Stimulated activated CD4-positive, alpha-beta T cell treated with anti-CD3 and anti-CD28 coated beads, Interleukin-1b, Interleukin-23, amount 100 ng/mL, for 24 hours (primary cell): ENCODE results near the gene ZNF236.

ENCODE experiments used
- DNase-seq, 4 experiments: peaks; one replicate each; pipeline ENCODE4 v3.0.0-alpha.2; 2020; ENCODE audit warnings: low read depth in 4 of 4, low spot score in 1 of 4

The ZNF236 gene

DNA sequence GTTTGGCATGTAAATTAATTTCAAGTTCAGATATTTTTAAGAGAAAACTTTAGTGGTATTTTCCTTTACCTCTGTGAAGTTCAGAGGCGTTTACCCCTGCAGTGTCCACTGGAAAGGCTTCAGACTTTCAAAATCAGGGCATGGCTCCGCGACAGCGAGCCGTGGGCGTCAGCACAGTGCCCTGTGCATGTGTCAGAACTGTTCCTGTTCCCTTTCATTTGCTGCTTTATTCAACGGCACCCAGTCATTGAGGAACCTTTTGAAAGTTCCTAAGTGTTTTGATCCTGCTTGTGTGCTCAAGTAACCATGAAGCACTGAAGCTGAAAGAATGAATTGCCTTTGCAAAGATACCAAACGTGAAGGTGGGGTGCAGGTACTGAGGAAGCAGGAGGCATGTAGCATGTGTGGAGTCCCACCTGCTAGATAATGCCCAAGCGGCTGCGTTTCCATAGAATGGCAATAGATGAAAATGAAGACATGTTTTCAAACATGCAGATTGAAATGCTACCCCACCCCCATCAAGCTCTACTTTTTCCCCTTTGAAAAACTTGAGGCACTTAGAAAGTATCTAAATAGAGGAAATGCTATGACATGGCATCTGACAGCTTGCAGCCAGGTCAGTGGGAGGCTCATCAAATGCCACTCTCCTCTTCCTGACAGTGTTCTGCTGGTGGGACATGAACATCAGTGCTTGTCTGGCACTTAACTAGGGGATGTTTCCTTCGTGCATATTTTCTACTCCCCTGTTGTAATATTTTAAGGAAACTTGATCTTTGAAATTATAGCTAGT is 148.6 kb downstream of the ZNF236 start:
- no peak for DNase-seq

GRCh38 chr18:76972241-76972640 is 149.9 kb downstream of the ZNF236 start:
- DNase-seq, result no peak

DNA sequence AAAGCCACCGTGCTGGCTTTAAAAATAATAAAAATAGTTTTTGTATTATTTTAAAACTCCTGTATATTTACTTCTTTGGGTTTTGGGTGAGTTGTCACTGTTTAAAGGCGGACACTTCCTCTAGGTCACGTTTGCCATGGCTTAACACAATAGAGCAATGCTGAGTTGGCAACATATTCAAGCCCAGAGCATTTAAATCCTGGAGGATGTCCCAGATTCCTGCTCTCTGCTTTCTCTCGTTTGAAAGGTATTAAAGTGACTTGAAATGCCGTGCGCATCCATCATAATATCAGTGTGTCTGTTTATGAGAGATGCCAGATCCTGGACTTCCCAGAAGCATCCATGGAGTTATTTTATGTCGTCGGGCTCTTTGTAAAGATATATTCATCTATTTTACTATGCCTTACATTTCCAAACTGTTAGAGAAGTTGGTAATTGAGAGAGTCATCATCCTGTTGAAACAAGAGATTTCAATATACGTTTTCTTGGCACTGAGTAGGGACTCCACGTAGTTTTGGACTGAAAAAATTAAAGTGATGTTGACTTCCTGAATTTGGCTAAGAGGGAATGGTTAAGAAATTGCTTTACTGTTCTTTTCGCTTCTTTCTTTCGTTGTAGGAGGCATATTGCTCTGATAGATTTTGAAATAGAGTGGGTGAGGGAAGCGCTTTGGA is 150.6 kb downstream of the ZNF236 start:
- DNase-seq, result no peak

- DNase-seq, result no peak
Measured at GRCh38 chr18:76973520-76974266, 151.3 kb downstream of the ZNF236 start.

DNA sequence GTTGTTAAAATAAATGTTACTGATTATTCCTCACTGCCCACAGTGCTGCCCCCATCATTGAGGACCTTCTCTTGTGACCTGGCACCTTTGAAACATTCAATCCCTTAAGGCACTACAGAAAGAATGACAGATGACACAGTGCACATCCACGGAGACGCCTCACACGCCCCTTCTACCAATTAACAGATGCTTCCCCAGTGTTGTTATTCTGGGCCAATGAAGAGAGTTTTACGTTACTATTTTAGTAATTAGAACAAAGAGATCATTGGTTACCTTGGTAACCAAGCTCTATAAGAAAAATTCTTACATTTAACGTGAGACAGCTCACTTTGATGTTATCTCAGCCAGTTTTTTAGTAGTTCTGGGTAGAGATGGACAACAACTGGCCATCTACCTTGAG is 152.0 kb downstream of the ZNF236 start:
- no peak for DNase-seq

- DNase-seq, result no peak
Measured at GRCh38 chr18:76975577-76976110, 153.3 kb downstream of the ZNF236 start.

DNA sequence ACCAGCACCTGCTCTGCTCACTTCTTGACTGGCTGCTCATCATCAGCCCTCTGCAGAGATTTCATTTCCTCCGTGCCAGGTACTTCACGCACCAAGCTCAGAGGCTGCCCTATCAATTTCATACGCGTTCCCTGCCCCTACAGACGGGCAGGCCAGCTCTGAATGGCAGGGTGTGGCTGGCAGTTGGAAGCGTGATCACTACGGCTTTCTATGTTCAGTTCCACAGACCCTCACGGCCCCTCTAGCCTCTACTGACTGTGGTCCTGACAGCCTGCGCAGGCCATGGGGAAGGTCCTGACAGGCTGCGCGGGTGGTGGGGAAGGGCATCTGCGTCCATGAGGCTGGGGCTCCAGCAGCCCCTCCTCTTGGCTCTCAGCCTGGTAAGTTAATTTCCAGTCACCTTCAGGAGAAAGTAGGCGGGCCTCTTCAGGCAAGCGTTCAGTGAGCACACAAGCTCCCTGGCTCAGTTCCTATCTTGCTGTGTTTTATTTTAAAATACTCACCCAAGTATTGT is 154.8 kb downstream of the ZNF236 start:
- DNase-seq, result no peak

- DNase-seq, result no peak
Measured at GRCh38 chr18:76977684-76978232, 155.4 kb downstream of the ZNF236 start.

- DNase-seq, result no peak
Measured at GRCh38 chr18:76978616-76979015, 156.3 kb downstream of the ZNF236 start.

- DNase-seq, result no peak
Measured at GRCh38 chr18:76979111-76979751, 156.9 kb downstream of the ZNF236 start.

- no peak for DNase-seq
Measured at GRCh38 chr18:76979906-76980305, 157.5 kb downstream of the ZNF236 start.

DNA sequence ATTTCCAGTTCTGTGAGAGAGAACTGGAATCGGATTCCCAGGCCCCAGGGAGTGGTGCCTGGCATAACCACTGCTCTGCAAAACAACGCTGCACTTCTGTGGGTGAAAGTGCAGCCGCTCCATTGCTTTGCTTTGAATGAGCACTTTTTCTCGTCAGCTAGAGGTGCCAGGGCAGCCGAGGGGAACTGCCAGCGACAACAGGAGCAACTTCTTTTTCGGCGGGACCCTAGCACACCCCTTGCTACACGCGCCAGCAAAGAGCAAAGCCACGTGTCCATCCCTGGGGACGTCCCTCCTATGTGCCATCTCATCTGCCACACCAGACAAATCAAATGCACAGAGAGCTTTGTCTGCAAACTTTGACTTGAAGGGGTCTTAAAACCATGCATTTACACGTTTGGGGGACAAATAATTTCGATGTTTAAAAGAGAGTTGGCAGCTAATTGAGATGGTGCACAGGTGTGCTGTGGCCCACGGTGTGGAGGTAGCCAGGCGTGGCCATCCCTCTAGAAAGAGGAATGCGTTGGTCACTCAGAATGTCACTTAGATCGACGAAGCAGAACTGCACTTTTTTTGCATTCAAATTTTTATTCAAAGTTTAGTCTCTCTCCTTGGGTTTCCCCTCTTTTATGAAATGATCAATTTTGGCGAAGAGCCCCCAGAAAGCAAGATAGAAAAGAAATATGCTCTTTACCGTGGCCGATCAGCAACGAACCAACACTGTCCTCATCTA is 158.5 kb downstream of the ZNF236 start:
- no peak for DNase-seq

GRCh38 chr18:76981396-76981968 is 159.1 kb downstream of the ZNF236 start:
- no peak for DNase-seq

GRCh38 chr18:76982038-76982437 is 159.7 kb downstream of the ZNF236 start:
- DNase-seq, result no peak

DNA sequence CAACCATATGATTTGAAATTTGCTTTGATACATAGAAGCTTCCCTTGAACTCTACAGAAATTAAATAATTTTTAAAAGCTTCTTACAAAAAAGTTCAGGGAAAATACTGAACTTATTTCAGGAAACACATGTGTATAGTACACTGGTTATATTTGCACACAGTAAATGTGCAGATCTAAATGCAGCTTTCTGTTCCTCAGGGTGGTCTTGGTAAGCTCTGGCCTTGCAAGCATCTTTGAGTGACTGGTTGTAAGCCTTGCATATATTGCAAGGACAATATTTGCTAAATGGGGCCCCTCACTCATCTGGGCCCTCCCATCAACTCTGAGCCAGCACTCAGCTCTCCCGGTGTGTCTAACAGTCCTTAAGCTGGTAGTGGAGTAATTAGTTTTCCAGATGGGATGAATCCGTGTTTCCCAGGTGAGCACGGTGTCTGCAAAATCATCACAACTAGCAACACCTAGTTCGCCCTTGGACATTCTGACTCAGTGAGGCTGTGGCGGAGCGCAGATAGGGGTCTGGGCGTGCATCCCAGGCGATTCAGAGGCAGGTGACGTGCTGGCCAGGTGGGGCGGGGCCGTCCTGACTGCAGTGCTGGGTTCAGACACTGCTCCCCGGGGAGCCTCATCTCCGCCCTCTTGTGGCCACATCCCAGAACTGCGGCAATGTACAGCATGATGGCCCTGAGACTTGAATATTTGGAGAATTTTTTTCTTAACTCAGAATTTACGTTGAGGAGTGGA is 160.7 kb downstream of the ZNF236 start:
- DNase-seq, result peak; percentile 78 to 80 (median 79)

DNA sequence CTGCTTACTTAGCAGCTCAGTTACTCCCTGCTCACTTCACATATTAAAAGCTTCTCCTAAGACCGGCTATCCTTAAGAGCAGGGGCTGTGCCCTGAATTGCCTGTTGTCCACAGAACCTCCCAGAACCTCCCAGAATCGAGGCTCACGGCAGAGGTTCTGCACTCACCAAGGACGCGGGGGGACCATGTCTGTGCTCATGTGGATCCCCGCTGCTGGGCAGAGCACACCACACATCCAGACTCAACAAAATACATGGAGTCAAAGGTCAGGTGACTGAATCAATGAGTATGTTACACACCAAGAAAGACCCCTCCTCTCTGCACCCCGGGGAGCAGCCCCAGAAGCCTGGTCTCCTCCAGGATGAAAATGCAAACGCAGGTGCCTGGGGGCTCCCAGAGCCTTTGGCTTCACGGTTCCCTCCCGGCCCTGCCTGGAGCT is 161.3 kb downstream of the ZNF236 start:
- DNase-seq, result no peak

DNA sequence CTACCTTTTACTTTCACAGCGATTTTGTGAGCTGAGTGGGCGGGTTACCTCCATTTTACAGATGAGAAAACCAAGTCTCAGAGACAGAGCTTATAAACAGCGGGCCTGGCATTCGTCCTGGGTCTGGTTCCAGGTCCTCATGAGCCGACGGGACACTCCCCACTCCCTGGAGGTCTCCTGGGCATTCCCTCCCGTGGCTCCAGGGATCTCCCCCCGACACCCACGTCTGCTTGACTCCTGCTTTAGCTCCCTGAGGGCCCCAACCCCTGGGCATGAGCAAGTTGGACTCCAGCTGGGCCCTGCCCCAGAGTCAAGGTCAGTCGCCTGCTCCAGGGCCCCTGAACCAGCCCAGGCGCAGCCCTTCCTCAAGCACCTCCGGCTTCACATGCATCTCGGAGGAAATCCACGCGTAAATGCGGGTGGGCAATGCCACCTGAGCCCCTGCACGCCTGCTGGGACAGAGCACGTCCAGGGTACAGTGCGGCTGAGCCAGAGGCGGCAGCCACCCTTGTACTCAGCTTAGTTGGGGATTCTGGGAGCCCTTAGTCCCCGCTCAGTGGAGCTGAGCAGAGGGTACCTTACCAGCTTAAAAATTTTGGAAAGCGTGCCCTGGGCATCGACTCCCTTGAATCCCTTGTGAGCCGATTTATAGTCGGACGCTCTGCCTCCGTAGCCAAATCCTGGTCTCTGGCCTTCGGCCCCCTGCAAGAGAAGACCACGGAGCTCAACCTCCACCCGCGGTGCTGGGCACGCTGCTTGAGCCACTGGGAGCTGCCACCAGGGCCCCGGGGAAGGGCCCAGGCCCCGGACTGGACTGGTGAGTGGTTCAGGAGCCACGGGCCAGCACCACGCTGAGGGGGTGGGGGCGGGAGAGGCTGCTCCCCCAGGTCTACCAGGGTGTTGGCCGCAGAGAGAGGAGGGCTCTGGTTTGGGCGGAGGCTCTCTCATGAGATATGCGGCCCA is 162.1 kb downstream of the ZNF236 start:
- no peak for DNase-seq
